Measurements from ENCODE around the gene OTOGL.
"Not testable (repeated sequence)": the region's sequence is repeated elsewhere in the genome, so short reads cannot be mapped to it uniquely, and the experiment has no call there.

Gene OTOGL

DNA sequence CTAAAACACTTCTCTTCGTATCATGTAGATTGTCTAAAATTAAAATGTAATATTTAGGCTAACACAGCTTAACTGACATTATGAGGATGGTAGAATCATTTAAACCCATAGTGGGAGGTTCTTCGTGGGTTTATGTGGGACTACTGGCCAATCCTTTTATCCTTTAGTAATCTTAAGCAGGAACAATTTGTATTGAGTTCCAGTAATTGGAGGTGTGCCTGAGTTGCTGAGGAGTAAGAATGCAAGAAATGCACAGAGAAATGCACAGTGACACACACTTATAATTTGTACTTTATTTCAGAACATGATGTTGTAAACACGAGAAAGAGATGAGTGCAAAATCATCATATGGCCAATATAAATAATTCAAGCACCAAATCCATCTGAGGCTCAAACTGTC, 22.3 kb downstream of the OTOGL start:
- no peak for DNase-seq

DNA sequence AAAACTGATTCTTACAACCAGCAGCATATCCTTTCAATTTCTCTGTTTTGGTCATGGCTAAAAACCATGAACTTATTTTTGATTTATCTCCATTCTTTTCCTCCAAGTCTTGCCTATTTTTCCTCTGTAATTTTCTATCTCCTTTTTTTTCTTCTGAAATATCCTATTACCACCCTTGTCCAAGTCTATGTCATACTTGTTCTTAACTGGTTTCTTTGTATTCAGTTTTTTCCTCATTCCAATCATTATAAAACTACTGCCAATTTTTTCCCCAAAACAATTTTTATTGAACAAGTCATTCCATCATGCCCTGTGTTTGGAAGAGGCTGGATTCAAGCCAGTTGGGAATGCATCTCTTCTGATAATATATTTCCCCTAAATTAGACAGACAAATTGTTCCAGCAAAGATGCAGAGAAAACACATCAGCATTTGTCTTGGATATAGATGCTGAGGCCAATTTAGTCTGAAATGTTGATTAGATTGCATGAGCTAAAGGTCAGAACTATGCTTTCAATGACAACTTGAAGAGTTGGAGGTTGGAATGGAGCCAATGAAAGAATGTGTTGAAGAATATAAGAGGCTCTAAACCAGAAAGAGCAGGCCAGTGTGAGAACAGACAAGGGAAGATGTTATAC, 30.7 kb downstream of the OTOGL start:
- no peak for DNase-seq

DNA sequence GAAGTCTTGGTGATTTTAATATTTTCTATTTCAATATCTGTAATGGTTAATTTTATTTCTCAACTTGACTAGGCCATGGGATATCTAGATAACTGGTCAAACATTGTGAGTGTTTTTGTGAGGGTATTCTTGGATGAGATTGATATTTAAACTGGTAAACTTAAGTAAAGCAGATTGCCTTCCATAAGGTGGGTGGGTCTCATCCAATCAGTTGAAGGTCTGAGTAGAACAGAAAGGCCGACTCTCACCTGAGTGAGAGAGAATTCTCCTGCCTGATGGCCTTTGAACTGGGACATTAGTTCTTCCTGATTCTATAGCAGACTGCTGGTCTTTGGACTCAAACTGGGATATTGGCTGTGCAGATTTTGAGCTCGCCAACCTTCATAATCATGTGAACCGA, 36.3 kb downstream of the OTOGL start:
- DNase-seq: no peak

DNA sequence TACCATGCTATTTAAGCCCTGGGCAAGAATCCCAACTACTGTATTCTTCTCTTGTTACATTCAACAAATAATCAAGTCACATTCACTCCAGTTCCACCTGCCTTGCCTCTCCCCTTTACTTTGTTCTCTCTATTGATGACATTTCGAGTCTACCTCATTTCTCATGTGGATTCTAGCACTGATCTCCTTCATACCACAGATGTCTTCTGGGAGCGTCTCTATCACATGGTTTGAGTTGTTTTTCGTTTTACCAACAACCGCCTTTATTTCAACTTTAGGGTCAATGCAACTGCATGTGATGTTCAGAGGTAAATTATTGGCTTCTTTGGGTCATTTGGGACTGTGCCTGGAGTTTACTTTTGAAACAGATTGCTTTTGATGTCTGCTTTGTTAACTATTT, 40.7 kb downstream of the OTOGL start:
- no peak for DNase-seq

DNA sequence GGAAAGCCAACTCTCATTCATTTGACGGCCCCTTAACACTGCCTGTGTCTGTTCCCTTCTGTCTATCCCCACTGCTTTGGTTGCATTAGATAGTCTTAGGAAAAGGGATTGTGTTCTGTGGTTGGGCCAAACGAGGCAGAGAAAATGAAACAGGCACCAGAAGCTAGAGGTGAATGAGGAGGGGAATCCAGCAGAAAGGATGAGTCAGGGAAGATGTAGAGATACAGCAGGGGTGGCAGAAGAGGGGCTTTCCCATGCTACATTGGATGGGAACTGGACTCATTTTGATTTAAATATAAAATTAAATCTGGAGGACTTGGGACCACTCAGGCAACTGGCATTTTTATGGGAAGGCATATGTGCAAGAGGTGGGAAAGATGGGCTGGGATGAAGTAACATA, 43.3 kb downstream of the OTOGL start:
- no peak for DNase-seq

DNA sequence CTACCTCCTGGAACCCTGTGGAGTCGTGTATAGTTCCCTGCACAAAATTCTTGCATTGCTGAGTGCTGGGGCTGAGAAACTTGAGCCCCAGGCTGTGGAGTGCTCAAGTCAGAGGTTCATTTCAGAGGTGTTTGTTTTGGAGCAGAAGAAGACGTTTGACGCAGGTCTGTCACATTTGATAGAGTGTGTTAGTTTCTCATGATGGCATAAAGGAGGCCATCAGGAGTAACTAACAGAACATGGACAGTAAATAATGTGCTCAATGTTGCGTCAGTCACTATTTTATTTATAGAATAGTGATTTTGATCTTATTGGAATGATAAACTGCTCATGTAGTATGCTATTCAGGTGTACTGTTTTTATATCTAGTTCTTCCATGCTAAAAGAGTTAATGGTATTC, 44.2 kb downstream of the OTOGL start:
- no peak for DNase-seq

DNA sequence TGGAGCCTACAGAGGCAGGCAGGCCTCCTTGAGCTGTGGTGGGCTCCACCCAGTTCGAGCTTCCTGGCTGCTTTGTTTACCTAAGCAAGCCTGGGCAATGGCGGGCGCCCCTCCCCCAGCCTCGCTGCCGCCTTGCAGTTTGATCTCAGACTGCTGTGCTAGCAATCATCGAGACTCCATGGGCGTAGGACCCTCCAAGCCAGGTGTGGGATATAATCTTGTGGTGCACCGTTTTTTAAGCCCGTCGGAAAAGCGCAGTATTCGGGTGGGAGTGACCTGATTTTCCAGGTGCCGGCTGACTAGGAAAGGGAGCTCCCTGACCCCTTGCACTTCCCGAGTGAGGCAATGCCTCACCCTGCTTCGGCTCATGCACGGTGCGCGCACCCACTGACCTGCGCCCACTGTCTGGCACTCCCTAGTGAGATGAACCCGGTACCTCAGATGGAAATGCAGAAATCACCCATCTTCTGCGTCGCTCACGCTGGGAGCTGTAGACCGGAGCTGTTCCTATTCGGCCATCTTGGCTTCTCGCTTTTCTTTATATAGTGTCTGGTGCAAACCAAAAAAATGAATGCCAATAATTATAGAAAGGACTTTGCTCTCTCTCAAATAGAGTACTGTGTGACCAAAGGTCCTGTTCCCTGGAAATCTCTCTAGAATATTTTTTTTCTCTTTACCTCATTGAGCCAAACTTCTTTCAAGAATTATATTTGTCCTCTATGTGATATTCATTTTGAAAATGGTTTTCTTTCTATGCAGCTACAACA, 50.4 kb downstream of the OTOGL start:
- not testable (repeated sequence) for DNase-seq

DNA sequence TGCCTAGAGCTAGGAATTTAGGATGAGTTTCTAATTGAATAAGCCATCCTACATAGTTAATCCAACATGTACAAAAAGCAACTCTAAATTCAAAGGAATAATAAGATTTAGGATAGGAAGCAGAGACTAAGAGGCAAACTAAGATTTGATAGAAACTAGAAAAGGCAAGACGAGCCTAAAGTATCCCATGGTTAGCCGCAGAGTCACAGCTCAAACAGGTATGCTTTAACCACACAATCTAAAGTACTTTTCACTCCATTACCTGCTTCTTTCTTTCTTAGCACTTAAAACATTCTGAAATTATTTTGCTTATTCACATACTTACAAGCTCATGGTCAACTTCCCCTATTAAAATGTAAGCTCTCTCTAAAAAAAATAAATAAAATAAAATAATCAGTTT, 51.8 kb downstream of the OTOGL start:
- no peak for DNase-seq

DNA sequence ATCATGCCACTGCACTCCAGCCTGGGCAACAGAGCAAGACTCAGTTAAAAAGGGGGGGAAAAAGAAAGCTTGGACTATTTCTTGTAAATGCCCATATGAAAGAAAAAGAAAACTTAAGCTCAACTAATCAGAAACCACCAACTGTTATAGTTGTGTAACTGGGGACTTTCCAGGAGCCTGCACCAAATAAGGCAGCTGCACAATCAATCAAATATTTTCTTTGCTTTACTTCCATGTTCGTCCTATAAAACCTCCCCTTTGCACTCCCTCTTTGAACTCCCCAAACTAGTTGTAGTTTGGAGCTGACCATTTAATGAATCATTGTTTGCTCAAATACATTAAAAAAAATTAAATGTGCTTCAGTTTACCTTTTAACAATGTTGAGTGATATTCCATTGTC, 54.9 kb downstream of the OTOGL start:
- no peak for DNase-seq

DNA sequence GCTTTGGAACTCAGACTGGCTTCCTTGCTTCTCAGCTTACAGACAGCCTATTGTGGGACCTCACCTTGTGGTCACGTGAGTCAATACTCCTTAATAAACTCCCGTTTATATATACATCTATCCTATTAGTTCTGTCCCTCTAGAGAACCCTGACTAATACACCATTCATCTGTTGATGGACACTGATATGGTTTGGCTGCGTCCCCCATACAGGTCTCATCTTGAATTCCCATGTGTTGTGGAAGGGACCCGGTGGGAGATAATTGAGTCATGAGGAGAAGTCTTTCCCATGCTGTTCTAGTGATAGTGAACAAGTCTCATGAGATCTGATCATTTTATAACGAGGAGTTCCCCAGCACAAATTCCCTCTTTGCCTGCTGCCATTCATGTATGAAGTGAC, 57.0 kb downstream of the OTOGL start:
- DNase-seq: no peak

DNA sequence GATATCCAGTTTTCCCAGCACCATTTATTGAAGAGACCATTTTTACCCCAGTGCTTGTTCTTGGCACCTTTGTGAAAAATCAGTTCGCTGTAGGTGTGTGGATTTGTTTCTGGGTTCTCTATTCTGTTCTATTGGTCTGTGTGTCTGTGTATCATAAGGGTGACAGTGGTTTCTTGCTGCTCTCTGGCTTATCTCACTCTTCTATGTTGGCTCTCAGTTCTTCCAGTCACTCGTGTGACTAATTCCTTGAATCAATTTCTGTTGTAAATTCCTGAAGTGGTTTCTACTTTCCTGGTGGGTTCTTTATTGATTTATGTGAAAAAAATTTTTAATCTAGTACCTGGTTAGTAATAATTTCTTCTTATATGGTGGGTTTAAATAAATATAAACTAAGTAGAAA, 58.3 kb downstream of the OTOGL start:
- DNase-seq: no peak

DNA sequence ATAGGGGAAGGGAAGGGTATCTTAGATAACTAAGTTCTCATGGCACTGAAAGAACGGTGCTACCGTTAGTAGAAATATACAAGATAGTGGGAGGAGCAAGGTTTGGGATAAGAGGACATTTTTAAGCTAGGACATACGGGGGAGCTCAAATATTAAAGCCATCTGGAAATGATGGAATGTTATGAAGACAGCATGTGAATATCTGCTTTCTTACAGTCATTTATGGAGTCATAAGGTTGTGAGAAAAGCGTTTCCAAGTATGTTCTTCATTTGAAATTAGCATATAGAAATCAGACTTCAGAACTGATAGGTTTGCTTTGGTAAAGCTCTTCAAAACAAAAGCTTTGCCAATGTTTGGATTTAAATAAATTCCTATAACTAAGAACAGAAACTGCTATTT, 62.3 kb downstream of the OTOGL start:
- DNase-seq: no peak

DNA sequence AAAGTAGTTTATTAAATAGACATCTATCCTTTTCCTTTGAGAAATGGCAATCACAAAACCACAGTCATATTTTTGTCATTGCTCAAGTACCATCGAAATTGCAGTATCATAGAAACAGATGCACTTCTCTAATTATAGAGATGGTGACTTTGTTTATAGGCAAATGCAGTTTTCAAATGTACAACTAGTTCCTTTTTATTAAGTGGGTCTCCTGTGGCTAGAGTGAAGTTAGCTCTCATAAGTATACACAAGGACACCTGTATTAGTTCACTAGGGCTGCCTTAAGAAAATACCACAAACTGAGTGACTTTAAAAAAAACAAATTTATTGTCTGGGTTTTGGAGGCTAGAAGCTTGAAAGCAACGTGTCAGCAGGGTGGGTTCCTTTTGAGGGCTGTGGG, 62.8 kb downstream of the OTOGL start:
- DNase-seq: no peak

DNA sequence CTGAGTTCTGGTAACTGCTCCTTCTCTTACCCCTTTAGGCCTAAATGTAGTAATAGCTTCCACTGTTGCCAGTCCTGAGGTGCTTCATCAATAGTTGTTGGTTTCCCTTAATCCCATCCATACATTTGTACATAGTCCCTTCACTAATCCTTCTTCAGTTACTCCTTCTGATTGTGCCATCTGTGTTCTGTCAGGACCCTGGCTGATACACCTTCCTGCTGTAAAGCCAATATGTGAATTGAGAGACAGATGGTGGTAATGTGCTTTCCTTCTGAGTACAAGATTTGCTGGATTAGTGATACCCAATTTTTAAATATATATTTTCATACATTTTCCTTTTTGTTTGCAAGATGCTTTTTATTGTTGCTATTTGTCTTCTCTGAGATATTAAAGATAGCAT, 66.4 kb downstream of the OTOGL start:
- DNase-seq: no peak

DNA sequence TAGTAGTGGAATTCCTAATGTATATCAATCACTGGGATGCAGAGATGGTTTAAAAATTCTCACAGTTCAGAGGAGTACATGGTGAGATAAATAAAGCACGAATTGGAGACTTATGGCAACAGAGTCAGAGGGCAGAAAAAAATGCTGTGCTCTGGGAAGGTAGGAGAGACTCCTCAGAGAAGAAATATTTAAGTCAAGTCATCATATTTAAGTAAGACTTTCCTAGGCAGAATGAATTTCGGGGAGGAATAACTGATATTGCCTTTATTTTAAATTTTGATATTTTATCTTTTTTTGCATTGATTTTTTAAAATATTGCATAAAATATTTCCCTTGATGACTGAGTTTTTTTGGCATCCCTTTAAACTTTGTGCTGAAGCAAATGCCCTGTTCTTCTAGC, 67.4 kb downstream of the OTOGL start:
- no peak for DNase-seq

DNA sequence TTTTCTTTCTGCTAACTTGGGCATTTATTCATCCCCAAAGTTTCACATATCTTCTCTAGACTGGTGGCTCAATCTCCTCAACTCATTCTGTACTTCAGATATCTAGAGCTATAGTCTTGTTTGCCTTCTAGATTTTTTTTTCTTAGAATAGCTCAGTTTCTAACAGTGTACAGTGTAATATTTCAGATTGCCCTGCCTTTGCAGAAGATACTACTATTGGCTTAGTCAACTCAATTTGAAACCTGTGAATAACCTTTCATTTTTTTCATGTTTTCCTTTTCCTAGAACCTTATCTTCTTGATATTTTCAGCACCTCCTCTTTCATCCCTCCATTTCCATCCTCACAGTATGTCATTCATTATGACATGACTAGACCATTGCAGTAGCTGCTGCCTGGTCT, 69.6 kb downstream of the OTOGL start:
- no peak for DNase-seq

DNA sequence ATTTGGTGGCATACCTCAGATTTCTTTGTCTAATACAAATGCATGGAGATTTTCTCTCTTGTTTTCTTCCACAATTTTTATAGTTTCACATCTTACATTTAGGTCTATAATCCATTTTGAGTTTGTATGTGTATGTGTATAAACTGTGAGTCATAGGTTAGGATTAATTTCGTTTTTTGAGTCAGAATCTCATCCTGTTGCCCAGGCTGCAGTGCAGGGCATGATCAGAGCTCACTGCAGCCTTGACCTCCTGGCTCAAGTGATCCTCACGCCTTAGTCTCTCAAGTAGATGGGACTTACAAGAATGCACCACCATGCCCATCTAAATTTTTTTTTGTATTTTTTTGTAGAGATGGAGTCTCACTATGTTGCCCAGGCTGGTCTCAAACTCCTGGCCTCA, 71.6 kb downstream of the OTOGL start:
- no peak for DNase-seq

DNA sequence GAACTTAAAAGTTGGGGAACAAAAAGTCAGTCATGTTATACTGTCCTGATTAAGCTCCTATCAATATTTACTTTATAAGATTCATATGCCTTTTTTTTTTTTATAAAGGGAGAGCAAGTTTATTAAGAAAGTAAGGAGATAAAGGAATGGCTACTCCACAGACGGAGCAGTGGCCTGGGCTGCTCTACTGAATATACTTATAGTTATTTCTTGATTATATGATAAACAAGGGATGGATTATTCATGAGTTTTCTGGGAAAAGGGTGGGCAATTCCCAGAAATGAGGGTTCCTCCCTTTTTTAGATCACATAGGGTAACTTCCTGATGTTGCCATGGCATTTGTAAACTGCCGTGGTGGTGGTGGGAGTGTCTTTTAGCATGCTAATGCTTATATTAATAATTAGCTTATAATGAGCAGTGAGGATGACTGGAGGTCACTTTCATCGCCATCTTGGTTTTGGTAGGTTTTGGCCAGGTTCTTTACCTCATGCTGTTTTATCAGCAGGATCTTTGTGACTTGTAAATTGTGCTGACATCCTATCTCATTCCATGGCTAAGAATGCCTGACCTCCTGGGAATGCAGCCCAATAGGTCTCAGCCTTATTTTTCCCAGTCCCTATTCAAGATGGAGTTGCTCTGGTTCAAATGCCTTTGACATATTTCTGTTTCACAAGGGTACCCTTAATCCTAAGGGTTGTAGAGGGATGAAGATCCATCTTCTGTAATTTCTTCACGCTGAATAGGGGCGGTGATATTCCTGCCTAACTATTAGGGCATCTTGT, 73.9 kb downstream of the OTOGL start:
- no peak for DNase-seq

DNA sequence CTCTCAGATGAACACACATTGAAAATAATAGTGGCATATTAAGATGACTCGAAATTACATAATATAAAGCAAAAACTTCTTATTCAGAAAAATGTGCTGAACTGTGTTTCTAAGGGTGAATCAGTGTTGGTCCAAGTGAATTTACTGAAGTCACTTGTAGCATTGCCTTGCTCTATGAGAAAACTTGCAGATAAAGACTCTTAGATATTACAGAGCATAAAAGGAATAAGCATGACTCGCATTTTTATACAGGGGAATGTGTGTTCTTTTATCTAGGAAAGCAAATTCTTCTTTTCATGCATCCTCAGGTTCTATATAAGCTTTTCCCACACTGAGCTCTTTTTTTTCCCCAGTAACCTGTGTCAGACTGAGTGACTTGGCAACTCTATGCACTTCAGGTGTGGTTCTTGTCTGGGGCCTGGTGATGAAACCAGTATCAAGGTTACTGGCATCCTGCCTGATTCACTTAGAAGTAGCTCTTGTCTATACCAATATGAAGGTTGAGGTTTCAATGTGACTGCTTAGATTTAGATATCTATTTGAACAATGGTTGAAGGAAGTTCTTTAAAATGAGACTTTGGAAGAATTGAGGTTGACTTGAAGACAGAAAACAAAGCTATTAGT, 76.1 kb downstream of the OTOGL start:
- DNase-seq: no peak

DNA sequence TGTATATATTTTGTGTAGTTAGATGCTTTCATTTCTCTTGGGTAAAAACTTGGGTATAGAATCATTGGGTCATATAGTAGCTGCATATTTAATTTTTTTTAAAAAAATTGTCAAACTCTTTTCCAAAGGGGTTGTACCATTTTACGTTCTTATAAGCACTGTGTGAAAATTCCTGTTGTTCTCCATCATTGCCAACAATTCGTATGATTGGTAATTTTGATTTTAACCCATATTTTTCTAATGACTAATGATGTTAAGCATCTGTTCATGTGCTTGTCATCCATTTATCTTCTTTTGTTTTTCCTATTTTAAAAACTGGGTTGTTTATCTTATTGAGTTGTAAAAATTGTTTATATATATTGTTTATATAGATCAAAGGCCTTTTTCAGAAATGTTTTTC, 77.4 kb downstream of the OTOGL start:
- no peak for DNase-seq

DNA sequence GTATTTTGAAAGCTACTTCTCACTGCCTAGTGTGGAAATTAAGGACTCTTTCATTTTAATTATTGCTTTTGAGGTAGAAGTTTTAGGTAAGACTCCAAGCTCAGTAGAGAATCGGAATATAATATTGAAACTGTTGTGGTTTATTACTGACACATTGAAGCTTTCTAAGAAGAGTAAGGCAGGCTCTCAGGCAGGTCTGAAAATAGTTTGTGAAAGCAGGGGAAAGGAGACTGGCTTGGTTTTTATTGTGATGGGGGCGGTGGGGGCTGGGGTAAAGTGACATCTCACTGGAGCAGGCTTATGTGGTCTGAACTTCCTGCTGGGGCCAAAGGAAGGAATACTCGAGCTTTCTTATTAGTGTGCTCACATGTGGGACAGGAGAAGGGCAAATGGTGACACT, 79.5 kb downstream of the OTOGL start:
- DNase-seq: no peak

DNA sequence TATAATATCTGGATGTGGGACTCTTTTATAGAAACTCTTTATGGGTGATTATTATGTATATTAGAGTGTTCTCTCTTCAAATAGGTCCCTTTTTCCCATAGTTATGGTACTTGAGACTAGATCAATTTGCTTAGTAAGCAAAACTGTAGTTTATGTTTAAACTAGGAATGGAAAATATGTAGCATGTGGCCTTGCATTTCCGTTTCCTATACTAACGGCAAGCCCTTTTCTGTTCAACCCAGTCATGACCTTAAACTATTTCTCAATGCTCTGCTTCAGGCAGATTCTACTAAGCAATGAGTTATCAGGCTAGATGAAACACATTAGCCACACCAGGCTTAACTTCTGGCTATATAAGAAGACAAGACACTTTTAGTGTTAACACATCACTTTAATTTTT, 84.6 kb downstream of the OTOGL start:
- no peak for DNase-seq

DNA sequence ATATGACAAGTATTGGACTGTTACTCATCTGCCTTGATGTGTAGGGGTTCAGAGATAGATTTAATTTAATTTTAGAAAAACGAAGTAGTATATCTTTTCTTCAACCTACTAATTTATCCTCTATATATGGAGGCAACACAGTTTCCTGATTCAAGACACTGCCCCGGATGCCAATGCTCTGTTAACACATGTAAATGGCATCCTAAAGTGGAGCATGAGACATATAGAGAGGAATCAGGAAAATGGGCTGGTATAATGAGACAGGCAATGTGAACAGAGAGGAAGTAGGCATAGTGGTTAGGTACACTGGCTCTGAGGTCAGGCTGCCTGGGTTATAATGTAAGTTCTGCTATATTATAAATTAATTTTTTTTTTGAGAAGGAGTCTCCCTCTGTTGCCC, 85.6 kb downstream of the OTOGL start:
- DNase-seq: no peak

DNA sequence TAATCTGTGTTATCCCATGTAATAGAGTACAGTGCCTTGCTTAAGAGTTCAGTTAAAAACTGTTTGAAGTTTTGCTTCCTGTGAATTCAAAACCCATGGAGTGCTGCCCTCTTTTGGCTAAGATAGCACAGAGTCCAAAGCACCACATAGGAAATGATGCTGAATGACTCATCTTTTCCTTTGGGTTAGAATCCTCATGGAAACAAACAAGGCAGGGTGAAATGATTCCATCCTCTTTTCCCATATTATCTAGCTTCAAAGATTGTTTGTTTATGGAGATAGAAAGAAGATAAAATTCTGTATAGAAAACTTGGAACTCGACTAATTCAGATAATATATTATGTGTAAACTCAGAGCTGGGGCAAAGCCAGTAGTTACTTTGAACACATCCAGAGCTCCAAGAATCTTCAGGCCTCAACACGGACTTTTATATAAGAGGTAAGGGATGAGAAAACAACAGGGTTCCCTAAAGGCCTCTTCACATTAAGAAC, 87.4 kb downstream of the OTOGL start:
- DNase-seq: peak; percentile 2

Data from NK-92 treated with Interleukin-12 subunit alpha and Interleukin-12 subunit beta, amount 100 ng/mL, for 24 hours (cell line).